Activated naive CD8-positive, alpha-beta T cell treated with anti-CD3 and anti-CD28 coated beads, Interleukin-2, amount 50 U/mL, for 24 hours (primary cell): ENCODE measurements around the gene BCAR1.

Source experiments
- ATAC-seq: fragments of 150-1000 bp; cut with Tn5 transposase; one replicate; pipeline ENCODE4 v1.10.0; 2021
- DNase-seq: peaks from one replicate; pipeline ENCODE4 v3.0.0; 2021
- H3K27ac Mint-ChIP-seq: one replicate; pipeline ENCODE4 v1.8.0; 2021; ENCODE audit warnings: mild to moderate bottlenecking, mixed read lengths
- H3K27me3 Mint-ChIP-seq: one replicate; pipeline ENCODE4 v1.8.0; 2021; ENCODE audit warnings: mixed read lengths
- H3K36me3 Mint-ChIP-seq: one replicate; pipeline ENCODE4 v1.8.0; 2021; ENCODE audit warnings: low read depth, mixed read lengths
- H3K4me1 Mint-ChIP-seq: one replicate; pipeline ENCODE4 v1.8.0; 2021; ENCODE audit warnings: mixed read lengths
- H3K4me3 Mint-ChIP-seq: one replicate; pipeline ENCODE4 v1.8.0; 2021; ENCODE audit warnings: mild to moderate bottlenecking, moderate library complexity, mixed read lengths
- H3K9me3 Mint-ChIP-seq: one replicate; pipeline ENCODE4 v1.8.0; 2021; ENCODE audit warnings: mixed read lengths

Gene BCAR1

GRCh38 chr16:75264999-75265910 lies 13.8 kb upstream of the BCAR1 start:
- H3K4me3 Mint-ChIP-seq: peak overlapping the region; percentile 45
- H3K36me3 Mint-ChIP-seq: peaks cover 1% of the 10 kb centered on the region
- no peak overlapping the region for H3K27ac Mint-ChIP-seq
- H3K9me3 Mint-ChIP-seq: no peaks in the 10 kb centered on the region
- no peak for DNase-seq
- peaks cover 4% of the 10 kb centered on the region for H3K4me1 Mint-ChIP-seq
- ATAC-seq: no peak
- H3K27me3 Mint-ChIP-seq: peaks cover 44% of the 10 kb centered on the region

GRCh38 chr16:75264457-75264998 lies 13.1 kb upstream of the BCAR1 start:
- Mint-ChIP-seq H3K4me3 (peak overlapping the region; percentile 45), H3K27me3 (peaks cover 41% of the 10 kb centered on the region)
- no peak for DNase-seq

GRCh38 chr16:75263963-75264445 lies 12.6 kb upstream of the BCAR1 start:
- Mint-ChIP-seq H3K9me3 (no peaks in the 10 kb centered on the region), H3K4me1 (peaks cover 4% of the 10 kb centered on the region), H3K27me3 (peaks cover 43% of the 10 kb centered on the region), H3K27ac (no peak overlapping the region), H3K36me3 (peaks cover 1% of the 10 kb centered on the region), H3K4me3 (peak overlapping the region; percentile 45)
- DNase-seq: no peak
- ATAC-seq: peak; percentile 30

More at GRCh38 chr16:75264457-75264998, 13.1 kb upstream of the BCAR1 start:
- Mint-ChIP-seq H3K9me3 (no peaks in the 10 kb centered on the region), H3K27ac (no peak overlapping the region), H3K4me1 (peaks cover 4% of the 10 kb centered on the region), H3K36me3 (peaks cover 1% of the 10 kb centered on the region)
- ATAC-seq: no peak

GRCh38 chr16:75263291-75263962 lies 12.0 kb upstream of the BCAR1 start:
- no peak for DNase-seq
- H3K36me3 Mint-ChIP-seq: peaks cover 1% of the 10 kb centered on the region
- H3K4me3 Mint-ChIP-seq: no peak overlapping the region
- H3K27ac Mint-ChIP-seq: no peak overlapping the region
- ATAC-seq: peak; percentile 4
- H3K27me3 Mint-ChIP-seq: peaks cover 46% of the 10 kb centered on the region
- peaks cover 4% of the 10 kb centered on the region for H3K4me1 Mint-ChIP-seq
- H3K9me3 Mint-ChIP-seq: no peaks in the 10 kb centered on the region

- ATAC-seq (no peak), DNase-seq (no peak)
- H3K36me3 Mint-ChIP-seq: peaks cover 1% of the 10 kb centered on the region
- no peak overlapping the region for H3K4me3 Mint-ChIP-seq
- H3K9me3 Mint-ChIP-seq: no peaks in the 10 kb centered on the region
- H3K4me1 Mint-ChIP-seq: peaks cover 4% of the 10 kb centered on the region
- peaks cover 53% of the 10 kb centered on the region for H3K27me3 Mint-ChIP-seq
- no peak overlapping the region for H3K27ac Mint-ChIP-seq
These were observed 11.3 kb upstream of the BCAR1 start for GRCh38 chr16:75262800-75263127.

GRCh38 chr16:75262104-75262799 lies 10.8 kb upstream of the BCAR1 start:
- Mint-ChIP-seq H3K9me3 (no peaks in the 10 kb centered on the region), H3K4me3 (no peak overlapping the region), H3K27me3 (peaks cover 51% of the 10 kb centered on the region), H3K36me3 (peaks cover 1% of the 10 kb centered on the region), H3K4me1 (peaks cover 4% of the 10 kb centered on the region), H3K27ac (no peak overlapping the region)
- DNase-seq: no peak
- no peak for ATAC-seq

GRCh38 chr16:75261590-75262078 lies 10.2 kb upstream of the BCAR1 start:
- peaks cover 1% of the 10 kb centered on the region for H3K36me3 Mint-ChIP-seq
- ATAC-seq (no peak), DNase-seq (no peak)
- H3K4me1 Mint-ChIP-seq: peaks cover 4% of the 10 kb centered on the region
- no peaks in the 10 kb centered on the region for H3K9me3 Mint-ChIP-seq
- no peak overlapping the region for H3K4me3 Mint-ChIP-seq
- peaks cover 48% of the 10 kb centered on the region for H3K27me3 Mint-ChIP-seq
- no peak overlapping the region for H3K27ac Mint-ChIP-seq

- no peak overlapping the region for H3K27ac Mint-ChIP-seq
- H3K4me1 Mint-ChIP-seq: peaks cover 2% of the 10 kb centered on the region
- H3K27me3 Mint-ChIP-seq: peaks cover 44% of the 10 kb centered on the region
- no peak overlapping the region for H3K4me3 Mint-ChIP-seq
- H3K9me3 Mint-ChIP-seq: no peaks in the 10 kb centered on the region
- no peak for ATAC-seq
- no peaks in the 10 kb centered on the region for H3K36me3 Mint-ChIP-seq
- no peak for DNase-seq
These were observed 9.6 kb upstream of the BCAR1 start for GRCh38 chr16:75260851-75261589.

GRCh38 chr16:75258807-75259141 lies 7.3 kb upstream of the BCAR1 start:
- ATAC-seq (no peak), DNase-seq (no peak)
- H3K27me3 Mint-ChIP-seq: peaks cover 47% of the 10 kb centered on the region
- no peaks in the 10 kb centered on the region for H3K9me3 Mint-ChIP-seq
- H3K4me3 Mint-ChIP-seq: no peak overlapping the region
- H3K36me3 Mint-ChIP-seq: no peaks in the 10 kb centered on the region
- no peak overlapping the region for H3K27ac Mint-ChIP-seq
- no peaks in the 10 kb centered on the region for H3K4me1 Mint-ChIP-seq

GRCh38 chr16:75257886-75258806 lies 6.7 kb upstream of the BCAR1 start:
- no peak overlapping the region for H3K27ac Mint-ChIP-seq
- no peak overlapping the region for H3K4me3 Mint-ChIP-seq
- H3K9me3 Mint-ChIP-seq: no peaks in the 10 kb centered on the region
- no peaks in the 10 kb centered on the region for H3K4me1 Mint-ChIP-seq
- peaks cover 45% of the 10 kb centered on the region for H3K27me3 Mint-ChIP-seq
- DNase-seq: no peak
- no peaks in the 10 kb centered on the region for H3K36me3 Mint-ChIP-seq
- no peak for ATAC-seq

- H3K27ac Mint-ChIP-seq: no peak overlapping the region
- H3K9me3 Mint-ChIP-seq: no peaks in the 10 kb centered on the region
- H3K27me3 Mint-ChIP-seq: peaks cover 44% of the 10 kb centered on the region
- H3K4me1 Mint-ChIP-seq: peaks cover 1% of the 10 kb centered on the region
- DNase-seq (no peak), ATAC-seq (no peak)
- H3K4me3 Mint-ChIP-seq: no peak overlapping the region
- H3K36me3 Mint-ChIP-seq: no peaks in the 10 kb centered on the region
These were observed 5.4 kb upstream of the BCAR1 start for GRCh38 chr16:75256696-75257343.

- no peak overlapping the region for H3K4me3 Mint-ChIP-seq
- H3K27me3 Mint-ChIP-seq: peaks cover 43% of the 10 kb centered on the region
- ATAC-seq: no peak
These were observed 4.7 kb upstream of the BCAR1 start for GRCh38 chr16:75256059-75256571.

More at GRCh38 chr16:75256059-75256571, 4.7 kb upstream of the BCAR1 start:
- H3K4me1 Mint-ChIP-seq: peaks cover 3% of the 10 kb centered on the region
- H3K27ac Mint-ChIP-seq: no peak overlapping the region
- no peak for DNase-seq
- H3K9me3 Mint-ChIP-seq: no peaks in the 10 kb centered on the region
- H3K36me3 Mint-ChIP-seq: no peaks in the 10 kb centered on the region
